DMS79 (cell line): ENCODE measurements around the gene GSC.
"Not testable (repeated sequence)": the region's sequence is repeated elsewhere in the genome, so short reads cannot be mapped to it uniquely, and the experiment has no call there.

Source experiments
- DNase-seq: peaks from one replicate; lab custom pipeline; 2025; lab: John Stamatoyannopoulos, UW

Gene GSC

GRCh38 chr14:94769391-94770250 is at the start of gene GSC:
GSC (minus strand) TSS chr14:94770113; CDS start chr14:94770015, 98 bp downstream.
- DNase-seq: peak; percentile 22

GRCh38 chr14:94819531-94819930 is 49.6 kb upstream of the GSC start:
- no peak for DNase-seq

- DNase-seq: no peak
Observed at GRCh38 chr14:94816113-94816512, 46.2 kb upstream of the GSC start.

- no peak for DNase-seq
Observed at GRCh38 chr14:94805680-94806288, 35.9 kb upstream of the GSC start.

- DNase-seq: no peak
Observed at GRCh38 chr14:94801225-94801624, 31.3 kb upstream of the GSC start.

- DNase-seq: not testable (repeated sequence)
Observed at GRCh38 chr14:94800764-94801163, 30.9 kb upstream of the GSC start.

- no peak for DNase-seq
Observed at GRCh38 chr14:94797887-94798286, 28.0 kb upstream of the GSC start.

- no peak for DNase-seq
Observed at GRCh38 chr14:94796278-94796677, 26.4 kb upstream of the GSC start.

- no peak for DNase-seq
Observed at GRCh38 chr14:94795372-94795771, 25.5 kb upstream of the GSC start.

GRCh38 chr14:94793901-94794300 is 24.0 kb upstream of the GSC start:
- DNase-seq: no peak

GRCh38 chr14:94787655-94788054 is 17.7 kb upstream of the GSC start:
- no peak for DNase-seq

- DNase-seq: no peak
Observed at GRCh38 chr14:94787092-94787491, 17.2 kb upstream of the GSC start.

- no peak for DNase-seq
Observed at GRCh38 chr14:94780536-94781399, 10.9 kb upstream of the GSC start.

GRCh38 chr14:94779713-94780112 is 9.8 kb upstream of the GSC start:
- DNase-seq: no peak

- no peak for DNase-seq
Observed at GRCh38 chr14:94775871-94776210, 5.9 kb upstream of the GSC start.

GRCh38 chr14:94775091-94775870 is 5.4 kb upstream of the GSC start:
- DNase-seq: no peak

- DNase-seq: no peak
Observed at GRCh38 chr14:94774344-94775090, 4.6 kb upstream of the GSC start.

- no peak for DNase-seq
Observed at GRCh38 chr14:94773655-94774343, 3.9 kb upstream of the GSC start.

GRCh38 chr14:94773061-94773648 is 3.2 kb upstream of the GSC start:
- DNase-seq: no peak

GRCh38 chr14:94772548-94772947 is 2.6 kb upstream of the GSC start:
- DNase-seq: no peak
